Activated naive CD4-positive, alpha-beta T cell treated with anti-CD3 and anti-CD28 coated beads for 36 hours (primary cell): ENCODE results near the gene CAMSAP2. TPM values are rescaled to one million over a fixed set of nuclear protein-coding genes. Genes with fewer than 3 reads are reported as not detected.

ENCODE experiments used
- CTCF ChIA-PET: fragments of 350-600 bp; sonication (Branson Sonifier 250); formaldehyde crosslinking; loops from one replicate; lab custom pipeline; 2021; ENCODE audit warnings: antibody characterized with exemption; lab: Charles Lee
- DNase-seq: peaks from one replicate; pipeline ENCODE4 v3.0.0-alpha.2; 2020
- H3K27ac Mint-ChIP-seq: one replicate; pipeline ENCODE4 v1.8.0; 2021; ENCODE audit warnings: mild to moderate bottlenecking, mixed read lengths
- H3K27me3 Mint-ChIP-seq: one replicate; pipeline ENCODE4 v1.8.0; 2021; ENCODE audit warnings: low read depth, mixed read lengths
- H3K36me3 Mint-ChIP-seq: one replicate; pipeline ENCODE4 v1.8.0; 2021; ENCODE audit warnings: low read depth, mixed read lengths
- H3K4me1 Mint-ChIP-seq: one replicate; pipeline ENCODE4 v1.8.0; 2021; ENCODE audit warnings: low read depth, mixed read lengths
- H3K4me3 Mint-ChIP-seq: one replicate; pipeline ENCODE4 v1.8.0; 2021; ENCODE audit warnings: mild to moderate bottlenecking, moderate library complexity, mixed read lengths
- H3K9me3 Mint-ChIP-seq: one replicate; pipeline ENCODE4 v1.8.0; 2021; ENCODE audit warnings: mixed read lengths
- intact Hi-C: fragments of 100-400 bp; cut with micrococcal nuclease; formaldehyde crosslinking; loops from one replicate; pipeline ENCODE4 v1.15.1; 2023
- total RNA-seq, 2 experiments: library from RNA; stranded (reverse); gene quantifications; one replicate each; pipeline ENCODE4 v1.2.3, GENCODE V29; 2021

CAMSAP2 gene
- total RNA-seq, 2 experiments from 2014 or later, result 3.9 to 6.5 TPM

DNA sequence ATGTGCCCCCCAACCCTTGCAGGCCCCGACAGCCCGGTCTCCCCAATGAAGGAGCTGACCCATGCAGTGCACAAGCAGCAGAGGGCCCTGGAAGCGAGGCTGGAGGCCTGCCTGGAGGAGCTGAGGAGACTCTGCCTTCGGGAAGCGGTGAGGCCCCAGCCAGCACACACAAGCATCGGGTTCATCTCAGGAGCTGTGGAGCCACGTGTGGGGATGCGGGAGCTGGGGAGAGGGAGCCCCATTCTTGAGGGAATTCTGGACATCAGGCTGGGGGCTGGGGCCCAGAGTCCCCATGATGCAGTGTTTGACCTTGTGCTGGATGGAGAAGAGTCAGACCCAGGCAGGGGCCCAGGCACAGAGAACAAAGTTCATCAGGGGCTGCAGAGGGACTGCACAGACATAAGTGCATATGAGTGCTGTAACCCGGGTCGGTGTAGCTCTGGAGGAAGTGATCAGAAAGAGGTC lies 160.8 kb downstream of the CAMSAP2 start:
- H3K27me3 Mint-ChIP-seq, result peaks cover 2% of the 10 kb centered on the region
- CTCF ChIA-PET, result interaction anchor here (1.4 kb wide), 1 partner anchor 73 kb away, joined by 5 read pairs; no protein-coding TSS in a partner anchor

DNA sequence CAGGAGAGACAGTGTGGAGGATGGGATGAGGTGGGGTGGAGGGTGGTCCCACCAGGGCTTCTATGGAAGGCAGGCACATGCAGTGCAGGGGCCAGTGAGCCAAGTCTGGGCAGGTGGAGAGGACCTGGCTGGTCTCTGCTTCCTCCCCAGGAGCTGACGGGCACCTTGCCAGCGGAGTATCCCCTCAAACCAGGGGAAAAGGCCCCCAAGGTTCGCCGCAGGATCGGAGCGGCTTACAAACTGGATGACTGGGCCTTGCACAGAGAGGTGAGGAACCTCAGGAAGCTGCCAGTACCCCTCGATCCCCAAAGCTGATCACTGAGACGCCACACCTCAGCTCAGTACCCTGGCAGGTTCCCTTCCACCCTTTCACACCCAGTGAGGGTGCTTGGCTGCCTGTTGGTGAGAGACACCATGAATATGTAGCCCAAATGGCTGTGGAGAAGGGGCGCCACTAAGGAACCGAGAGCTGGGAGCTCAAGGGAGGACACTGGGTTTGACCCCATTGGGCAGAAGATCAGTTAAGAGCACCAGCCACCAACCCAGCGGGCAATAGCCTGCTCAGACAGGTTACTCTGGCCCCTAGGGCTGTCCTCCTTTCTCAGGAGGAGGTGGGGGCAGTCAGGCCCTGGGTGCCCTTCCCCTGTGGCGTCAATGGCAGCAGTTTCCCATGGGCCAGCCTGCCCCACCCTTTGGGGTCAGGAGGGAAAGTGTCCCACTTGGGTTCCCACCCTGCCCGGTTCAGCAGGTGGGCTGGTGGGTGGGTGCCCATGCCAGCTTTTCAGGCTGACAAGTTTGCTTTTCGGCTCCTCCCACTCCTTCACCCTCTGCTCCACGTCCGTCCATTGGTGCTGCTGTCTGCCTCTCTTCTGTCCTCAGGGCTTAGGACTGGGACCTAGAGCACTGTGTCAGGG lies 161.5 kb downstream of the CAMSAP2 start:
- intact Hi-C loops, result no loop called here
- Mint-ChIP-seq H3K27me3 (peaks cover 2% of the 10 kb centered on the region), H3K4me1 (peaks cover 2% of the 10 kb centered on the region), H3K27ac (no peak overlapping the region), H3K9me3 (no peaks in the 10 kb centered on the region), H3K36me3 (no peaks in the 10 kb centered on the region), H3K4me3 (no peak overlapping the region)
- CTCF ChIA-PET, result interaction anchor here (1.4 kb wide), 1 partner anchor 72 kb away, joined by 5 read pairs; no protein-coding TSS in a partner anchor
- no peak for DNase-seq

More for the DNA sequence above, 160.8 kb downstream of the CAMSAP2 start:
- Mint-ChIP-seq H3K9me3 (no peaks in the 10 kb centered on the region), H3K27ac (no peak overlapping the region), H3K4me3 (no peak overlapping the region), H3K4me1 (no peaks in the 10 kb centered on the region), H3K36me3 (no peaks in the 10 kb centered on the region)
- DNase-seq, result no peak
- intact Hi-C loops, result no loop called here

DNA sequence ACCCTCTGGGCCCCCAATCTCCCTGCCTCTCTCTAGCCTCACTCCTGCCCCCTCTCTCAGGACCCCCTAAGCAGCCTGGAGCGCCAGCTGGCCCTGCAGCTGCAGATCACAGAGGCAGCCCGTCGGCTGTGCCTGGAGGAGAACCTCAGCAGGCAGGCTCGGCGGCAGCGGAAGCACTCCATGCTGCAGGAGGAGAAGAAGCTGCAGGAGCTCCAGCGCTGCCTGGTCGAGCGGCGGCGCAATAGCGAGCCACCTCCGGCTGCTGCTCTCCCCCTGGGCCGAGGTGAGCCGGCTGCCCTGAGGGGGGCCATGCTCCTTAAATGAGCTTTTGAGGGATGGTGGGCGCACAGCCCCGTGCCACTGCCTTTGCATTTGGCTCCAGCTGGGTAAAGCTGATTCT lies 162.2 kb downstream of the CAMSAP2 start:
- Mint-ChIP-seq H3K36me3 (no peaks in the 10 kb centered on the region), H3K9me3 (no peaks in the 10 kb centered on the region), H3K27me3 (peaks cover 2% of the 10 kb centered on the region), H3K4me1 (peaks cover 6% of the 10 kb centered on the region), H3K4me3 (no peak overlapping the region), H3K27ac (no peak overlapping the region)
- intact Hi-C loops, result no loop called here
- no peak for DNase-seq
- CTCF ChIA-PET, result no interaction called here

DNA sequence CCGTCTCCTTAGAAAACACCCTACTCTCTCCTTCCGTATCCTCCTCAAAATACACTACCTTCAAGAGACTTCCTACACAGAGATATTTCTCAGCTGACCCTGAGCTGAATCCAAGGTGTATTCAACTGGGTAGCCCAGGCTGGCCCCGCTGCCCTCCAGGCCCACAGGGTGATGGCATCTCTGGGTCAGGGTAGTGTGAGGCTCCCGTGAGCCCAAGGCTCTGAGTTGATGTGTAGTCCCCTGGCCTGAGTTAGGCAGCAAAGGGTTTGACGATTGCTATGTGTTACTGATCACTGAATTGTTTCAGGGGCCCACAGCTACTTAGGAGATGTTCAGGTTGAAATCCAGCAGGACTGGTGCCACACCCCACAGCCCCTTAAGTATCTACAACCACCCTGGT lies 162.7 kb downstream of the CAMSAP2 start:
- Mint-ChIP-seq H3K9me3 (no peaks in the 10 kb centered on the region), H3K4me3 (no peak overlapping the region), H3K27me3 (peaks cover 1% of the 10 kb centered on the region), H3K27ac (no peak overlapping the region), H3K36me3 (no peaks in the 10 kb centered on the region), H3K4me1 (peaks cover 10% of the 10 kb centered on the region)
- CTCF ChIA-PET, result no interaction called here
- intact Hi-C loops, result no loop called here
- DNase-seq, result no peak

DNA sequence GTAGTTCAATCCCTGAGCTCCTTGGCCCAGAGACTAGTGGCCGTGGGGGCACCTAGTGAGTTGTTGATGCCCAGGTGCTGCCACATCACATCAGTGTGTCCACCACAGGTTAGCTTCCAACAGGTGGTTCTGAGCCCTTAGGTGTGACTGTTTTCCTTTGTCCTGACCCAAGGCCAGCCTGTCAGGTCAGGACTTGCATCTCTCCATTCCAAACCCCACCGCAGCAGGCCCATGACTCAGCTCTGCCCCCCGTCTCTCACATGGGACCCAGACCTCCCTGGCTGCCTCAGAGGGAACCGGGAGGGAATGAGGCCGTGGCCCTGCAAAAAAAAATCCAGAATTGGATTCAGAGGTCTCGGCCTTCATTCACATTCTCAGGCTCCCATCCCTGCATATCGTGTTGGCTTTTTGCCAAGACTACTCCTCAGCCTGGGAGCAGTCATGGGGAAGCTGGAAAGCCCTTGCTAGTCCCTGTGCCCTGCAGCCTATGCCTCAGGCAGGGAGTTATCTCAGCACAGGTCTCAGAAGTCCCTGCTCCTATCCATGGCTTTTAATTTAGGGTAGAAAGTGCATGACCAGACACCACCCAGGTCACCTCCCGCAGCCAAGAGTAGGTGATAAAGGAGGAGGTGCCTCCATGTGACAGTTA lies 163.2 kb downstream of the CAMSAP2 start:
- H3K4me1 Mint-ChIP-seq, result peaks cover 12% of the 10 kb centered on the region
- H3K27me3 Mint-ChIP-seq, result no peaks in the 10 kb centered on the region
- H3K9me3 Mint-ChIP-seq, result no peaks in the 10 kb centered on the region
- intact Hi-C loops, result no loop called here
- CTCF ChIA-PET, result no interaction called here
- DNase-seq, result no peak
- no peak overlapping the region for H3K4me3 Mint-ChIP-seq
- H3K36me3 Mint-ChIP-seq, result no peaks in the 10 kb centered on the region
- no peak overlapping the region for H3K27ac Mint-ChIP-seq

DNA sequence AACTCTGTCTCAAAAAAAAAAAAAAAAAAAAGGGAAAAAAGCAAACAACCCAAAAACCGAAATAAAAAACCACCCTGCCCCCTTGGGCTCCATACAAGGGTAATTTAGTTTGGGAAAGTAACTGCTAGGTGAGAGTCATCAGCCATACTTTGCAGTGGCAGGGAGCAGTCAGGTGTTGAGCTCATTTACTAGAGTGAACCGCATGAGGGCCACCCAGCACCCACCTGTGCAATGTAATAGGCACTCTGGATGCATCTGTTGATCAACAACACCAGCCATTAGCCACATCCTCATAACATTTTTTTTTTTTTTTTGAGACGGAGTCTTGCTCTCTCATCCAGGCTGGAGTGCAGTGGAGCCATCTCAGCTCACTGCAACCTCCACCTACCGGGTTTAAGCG lies 165.1 kb downstream of the CAMSAP2 start:
- CTCF ChIA-PET, result interaction anchor here (0.6 kb wide), 1 partner anchor 101 kb away, joined by 4 read pairs; no protein-coding TSS in a partner anchor
- peaks cover 12% of the 10 kb centered on the region for H3K4me1 Mint-ChIP-seq
- intact Hi-C loops, result loop anchor here (2.0 kb wide), 1 partner anchor 41 kb away; no protein-coding TSS in a partner anchor
- H3K4me3 Mint-ChIP-seq, result no peak overlapping the region
- H3K9me3 Mint-ChIP-seq, result no peaks in the 10 kb centered on the region
- no peak overlapping the region for H3K27ac Mint-ChIP-seq
- H3K36me3 Mint-ChIP-seq, result no peaks in the 10 kb centered on the region
- DNase-seq, result no peak
- H3K27me3 Mint-ChIP-seq, result peaks cover 2% of the 10 kb centered on the region

DNA sequence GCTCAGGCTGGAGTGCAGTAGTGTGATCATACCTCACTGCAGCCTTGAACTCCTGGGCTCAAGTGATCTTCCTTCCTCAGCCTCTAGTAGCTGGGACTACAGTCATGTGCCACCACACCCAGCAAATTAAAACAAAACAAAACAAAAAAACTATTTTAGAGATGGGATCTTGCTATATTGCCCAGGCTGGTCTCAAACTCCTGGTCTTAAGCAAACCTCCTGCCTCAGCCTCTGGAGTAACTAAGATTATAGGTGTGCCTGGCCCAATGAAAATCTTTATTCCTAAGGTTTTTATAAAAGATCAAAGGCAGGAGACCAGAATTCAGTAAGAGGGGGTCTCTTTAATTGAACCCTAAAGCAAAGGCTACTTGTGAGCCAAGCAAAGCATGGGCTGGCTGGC lies 166.1 kb downstream of the CAMSAP2 start:
- DNase-seq, result no peak
- Mint-ChIP-seq H3K4me1 (peaks cover 12% of the 10 kb centered on the region), H3K27ac (no peak overlapping the region), H3K36me3 (no peaks in the 10 kb centered on the region), H3K9me3 (no peaks in the 10 kb centered on the region), H3K27me3 (peaks cover 2% of the 10 kb centered on the region), H3K4me3 (no peak overlapping the region)
- intact Hi-C loops, result loop anchor here (1.0 to 5.0 kb wide), 5 partner anchors 15 to 456 kb away; no protein-coding TSS in a partner anchor
- CTCF ChIA-PET, result interaction anchor here (0.6 to 2.3 kb wide), 4 partner anchors 8 to 760 kb away, joined by 3 to 8 read pairs (median 3); no protein-coding TSS in a partner anchor

DNA sequence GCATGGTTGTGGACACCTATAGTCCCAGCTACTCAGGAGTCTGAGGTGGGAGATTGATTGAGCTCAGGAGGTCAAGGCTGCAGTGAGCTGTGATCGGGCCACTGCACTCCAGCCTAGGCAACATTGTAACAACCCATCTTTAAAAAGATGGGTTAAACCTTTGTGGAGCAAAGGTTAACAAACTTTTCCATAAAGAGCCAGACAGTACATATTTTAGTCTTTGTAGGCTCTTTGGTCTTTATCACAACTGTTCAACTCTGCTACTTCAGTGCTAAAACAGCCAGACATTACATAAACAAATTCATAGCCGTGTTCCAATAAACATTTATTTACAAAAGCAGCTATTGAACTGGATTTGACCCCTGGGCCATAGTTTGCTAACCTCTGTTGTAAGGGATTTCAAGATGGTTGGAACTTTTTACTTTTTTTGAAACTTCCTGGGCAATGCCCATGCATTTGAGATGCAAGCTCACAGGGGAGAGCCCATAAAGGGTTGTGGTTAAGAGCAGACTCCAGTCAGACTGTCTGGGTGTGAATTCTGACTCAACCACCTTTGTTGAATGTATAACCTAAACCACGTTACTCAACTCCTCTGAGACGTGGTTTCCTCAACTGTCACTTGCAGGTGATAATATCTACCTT lies 166.8 kb downstream of the CAMSAP2 start:
- CTCF ChIA-PET, result interaction anchor here (0.6 to 2.3 kb wide), 3 partner anchors 16 to 409 kb away, joined by 3 to 8 read pairs (median 3); no protein-coding TSS in a partner anchor
- intact Hi-C loops, result loop anchor here (1.0 to 5.0 kb wide), 5 partner anchors 16 to 457 kb away; no protein-coding TSS in a partner anchor

DNA sequence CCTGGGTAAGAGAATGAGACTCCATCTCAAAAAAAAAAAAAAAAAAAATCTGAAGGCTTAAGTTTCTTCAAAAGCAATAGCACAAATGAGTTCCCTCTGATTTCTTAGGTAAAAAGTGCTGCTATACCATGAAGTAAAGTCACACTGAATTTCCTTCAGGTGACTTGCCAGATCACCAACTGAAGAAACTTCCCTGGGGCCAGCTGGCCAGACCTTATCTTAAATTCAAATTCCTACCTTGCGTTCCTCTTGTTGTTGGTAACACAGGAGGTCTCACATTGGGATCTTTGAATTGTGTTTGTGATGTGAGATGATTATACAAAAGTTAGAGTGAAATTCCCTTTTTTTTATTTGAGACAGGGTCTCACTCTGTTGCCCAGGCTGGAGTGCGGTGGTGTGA lies 167.8 kb downstream of the CAMSAP2 start:
- intact Hi-C loops, result loop anchor here (5.0 kb wide), 1 partner anchor 279 kb away; no protein-coding TSS in a partner anchor
- Mint-ChIP-seq H3K4me1 (peaks cover 12% of the 10 kb centered on the region), H3K4me3 (no peak overlapping the region), H3K27me3 (peaks cover 2% of the 10 kb centered on the region), H3K27ac (no peak overlapping the region), H3K9me3 (no peaks in the 10 kb centered on the region), H3K36me3 (no peaks in the 10 kb centered on the region)
- DNase-seq, result no peak
- CTCF ChIA-PET, result interaction anchor here (0.6 to 2.3 kb wide), 5 partner anchors 16 to 107 kb away, joined by 3 to 8 read pairs (median 3); no protein-coding TSS in a partner anchor

More for the DNA sequence above, 166.8 kb downstream of the CAMSAP2 start:
- no peak overlapping the region for H3K4me3 Mint-ChIP-seq
- peaks cover 12% of the 10 kb centered on the region for H3K4me1 Mint-ChIP-seq
- no peaks in the 10 kb centered on the region for H3K9me3 Mint-ChIP-seq
- peak; percentile 65 for DNase-seq
- no peak overlapping the region for H3K27ac Mint-ChIP-seq
- no peaks in the 10 kb centered on the region for H3K36me3 Mint-ChIP-seq
- peaks cover 2% of the 10 kb centered on the region for H3K27me3 Mint-ChIP-seq

DNA sequence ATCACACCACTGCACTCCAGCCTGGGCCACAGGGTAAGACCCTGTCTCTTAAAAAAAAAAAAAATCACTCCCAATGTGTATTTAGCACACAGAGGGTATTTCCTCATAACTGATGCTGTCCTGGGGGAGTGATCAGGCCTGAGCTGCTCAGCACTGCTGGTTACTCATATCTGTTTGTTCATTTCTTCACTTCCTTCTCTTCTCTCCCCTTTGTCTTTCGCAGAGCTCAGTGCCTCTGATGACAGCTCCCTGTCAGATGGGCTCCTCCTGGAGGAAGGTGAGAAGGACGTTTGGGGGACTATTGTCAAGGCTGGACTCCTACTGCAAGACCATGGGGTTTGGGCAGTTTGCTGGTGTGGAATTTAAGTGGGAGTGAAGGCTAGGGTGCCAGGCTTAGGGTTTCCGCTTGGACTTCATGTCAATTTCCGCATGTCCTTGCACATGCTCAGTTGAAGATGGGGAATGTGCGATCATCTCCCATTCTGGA lies 169.0 kb downstream of the CAMSAP2 start:
- H3K27ac Mint-ChIP-seq, result no peak overlapping the region
- intact Hi-C loops, result loop anchor here (5.0 kb wide), 1 partner anchor 280 kb away; no protein-coding TSS in a partner anchor
- H3K4me1 Mint-ChIP-seq, result peaks cover 12% of the 10 kb centered on the region
- no peaks in the 10 kb centered on the region for H3K36me3 Mint-ChIP-seq
- H3K4me3 Mint-ChIP-seq, result no peak overlapping the region
- CTCF ChIA-PET, result no interaction called here
- no peak for DNase-seq
- H3K9me3 Mint-ChIP-seq, result no peaks in the 10 kb centered on the region
- H3K27me3 Mint-ChIP-seq, result peaks cover 2% of the 10 kb centered on the region

DNA sequence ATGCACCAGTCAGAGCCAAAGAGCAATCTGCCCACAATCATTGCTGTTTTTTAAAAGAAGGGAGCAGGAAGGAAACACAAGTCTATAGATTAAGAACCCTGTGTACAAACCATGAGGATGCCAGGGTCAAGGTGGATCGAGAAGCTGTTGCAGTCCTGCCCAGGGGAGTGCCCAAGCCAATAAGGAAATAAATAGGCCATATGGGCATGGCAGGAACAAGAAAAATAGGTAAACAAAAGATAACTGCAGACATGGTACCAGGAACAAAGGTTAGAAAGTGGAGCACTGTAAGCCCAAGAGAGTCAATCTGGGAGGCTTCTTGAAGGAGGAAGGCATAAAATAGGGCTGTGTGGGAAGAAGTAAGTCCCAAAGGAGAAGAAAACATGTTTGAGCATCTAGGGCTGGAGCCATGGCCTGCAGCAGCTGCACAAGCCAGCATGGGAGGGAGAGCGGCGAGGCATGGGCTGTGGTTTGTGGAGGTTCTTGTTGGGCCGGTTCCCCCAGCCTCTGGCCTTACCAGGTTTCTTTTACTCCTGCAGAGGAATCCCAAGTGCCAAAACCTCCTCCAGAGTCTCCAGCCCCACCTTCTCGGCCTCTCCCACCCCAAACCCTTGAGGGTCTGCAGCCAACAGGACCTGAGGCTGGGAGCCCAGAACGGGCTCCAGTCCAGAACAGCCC lies 169.6 kb downstream of the CAMSAP2 start:
- no peak for DNase-seq
- intact Hi-C loops, result loop anchor here (5.0 kb wide), 1 partner anchor 281 kb away; no protein-coding TSS in a partner anchor
- Mint-ChIP-seq H3K4me1 (peaks cover 12% of the 10 kb centered on the region), H3K9me3 (no peaks in the 10 kb centered on the region), H3K36me3 (no peaks in the 10 kb centered on the region), H3K27ac (no peak overlapping the region), H3K4me3 (no peak overlapping the region), H3K27me3 (peaks cover 2% of the 10 kb centered on the region)
- CTCF ChIA-PET, result no interaction called here
